T-helper 17 cell (primary cell): ENCODE data around the gene SH3D19. TPM values are rescaled to one million over a fixed set of nuclear protein-coding genes. Genes with fewer than 3 reads are reported as not detected.

Source experiments
- ATAC-seq: fragments of 150-1000 bp; cut with Tn5 transposase; 2 replicates; pipeline ENCODE4 v1.10.0; 2021; ENCODE audit warnings: mild to moderate bottlenecking, moderate library complexity
- DNase-seq, 3 donors: peaks; one replicate each; pipeline versions ENCODE4 v3.0.0 to v3.0.0-alpha.2; 2020 to 2021
- H3K9me3 ChIP-seq: one replicate; pipeline ENCODE4 v1.7.0; 2013; ENCODE audit warnings: low read length, mild to moderate bottlenecking; ENCODE audit not compliant: control insufficient read depth, poor library complexity, severe bottlenecking
- H3K27ac Mint-ChIP-seq: one replicate; pipeline ENCODE4 v1.8.0; 2022; ENCODE audit warnings: mild to moderate bottlenecking, moderate library complexity, mixed read lengths
- H3K27me3 Mint-ChIP-seq: one replicate; pipeline ENCODE4 v1.8.0; 2022; ENCODE audit warnings: mixed read lengths
- H3K36me3 Mint-ChIP-seq: one replicate; pipeline ENCODE4 v1.8.0; 2022; ENCODE audit warnings: low read depth, mixed read lengths
- H3K4me1 Mint-ChIP-seq: one replicate; pipeline ENCODE4 v1.8.0; 2022; ENCODE audit warnings: mild to moderate bottlenecking, mixed read lengths
- H3K4me3 Mint-ChIP-seq: one replicate; pipeline ENCODE4 v1.8.0; 2022; ENCODE audit warnings: mild to moderate bottlenecking, moderate library complexity, mixed read lengths
- total RNA-seq, 4 donors: library from RNA in 2 of 4; stranded (reverse) in 2 of 4; gene quantifications; one replicate each; pipeline ENCODE4 v1.2.3 and lab custom pipeline; 2022 to 2026

Gene SH3D19
- total RNA-seq (not detected), total RNA-seq (lab: John Stamatoyannopoulos, UW) (0.53 to 1.0 reads per million in 2 donors)

GRCh38 chr4:151325111-151325948, at the start of gene SH3D19:
SH3D19 (minus strand) TSS chr4:151325605; CDS start chr4:151325352, 253 bp downstream.
- H3K4me1 Mint-ChIP-seq = peaks cover 5% of the 10 kb centered on the region
- H3K27ac Mint-ChIP-seq = no peak within 1 kb of the TSS
- H3K4me3 Mint-ChIP-seq = peak within 1 kb of the TSS; percentile 92
- H3K27me3 Mint-ChIP-seq = peaks cover 63% of the 10 kb centered on the region
- peaks cover 4% of the 10 kb centered on the region for H3K36me3 Mint-ChIP-seq
- peaks cover 1% of the 10 kb centered on the region for H3K9me3 ChIP-seq
- no peak for ATAC-seq
- DNase-seq = no peak

GRCh38 chr4:151362404-151363164, 37.2 kb upstream of the SH3D19 start:
- peak; percentile 40 to 71 (median 54) for DNase-seq
- H3K4me1 Mint-ChIP-seq = peaks cover 6% of the 10 kb centered on the region
- ATAC-seq = peak; percentile 100
- no peak overlapping the region for H3K4me3 Mint-ChIP-seq
- H3K36me3 Mint-ChIP-seq = peaks cover 4% of the 10 kb centered on the region
- peak overlapping the region; percentile 3 for H3K27ac Mint-ChIP-seq
- H3K27me3 Mint-ChIP-seq = peaks cover 23% of the 10 kb centered on the region
- H3K9me3 ChIP-seq = no peaks in the 10 kb centered on the region

GRCh38 chr4:151361966-151362365, 36.6 kb upstream of the SH3D19 start:
- H3K9me3 ChIP-seq = no peaks in the 10 kb centered on the region
- Mint-ChIP-seq H3K4me3 (no peak overlapping the region), H3K4me1 (peaks cover 6% of the 10 kb centered on the region), H3K27me3 (peaks cover 23% of the 10 kb centered on the region), H3K36me3 (peaks cover 4% of the 10 kb centered on the region), H3K27ac (no peak overlapping the region)
- DNase-seq = no peak
- ATAC-seq = no peak

- Mint-ChIP-seq H3K4me1 (peaks cover 6% of the 10 kb centered on the region), H3K4me3 (no peak overlapping the region), H3K27me3 (peaks cover 24% of the 10 kb centered on the region), H3K36me3 (peaks cover 4% of the 10 kb centered on the region), H3K27ac (no peak overlapping the region)
- no peaks in the 10 kb centered on the region for H3K9me3 ChIP-seq
- no peak for ATAC-seq
- DNase-seq = no peak
Measured at GRCh38 chr4:151361126-151361525, 35.7 kb upstream of the SH3D19 start.

GRCh38 chr4:151359576-151359975, 34.2 kb upstream of the SH3D19 start:
- ATAC-seq = no peak
- Mint-ChIP-seq H3K4me3 (no peak overlapping the region), H3K36me3 (peaks cover 6% of the 10 kb centered on the region), H3K27ac (no peak overlapping the region), H3K27me3 (peaks cover 38% of the 10 kb centered on the region), H3K4me1 (peaks cover 6% of the 10 kb centered on the region)
- no peaks in the 10 kb centered on the region for H3K9me3 ChIP-seq
- no peak for DNase-seq

- H3K4me3 Mint-ChIP-seq = no peak overlapping the region
- H3K36me3 Mint-ChIP-seq = peaks cover 6% of the 10 kb centered on the region
- H3K9me3 ChIP-seq = no peaks in the 10 kb centered on the region
- ATAC-seq (no peak), DNase-seq (no peak)
- H3K4me1 Mint-ChIP-seq = peaks cover 6% of the 10 kb centered on the region
- H3K27ac Mint-ChIP-seq = no peak overlapping the region
- H3K27me3 Mint-ChIP-seq = peaks cover 44% of the 10 kb centered on the region
Measured at GRCh38 chr4:151358266-151358665, 32.9 kb upstream of the SH3D19 start.

GRCh38 chr4:151356510-151356909, 31.1 kb upstream of the SH3D19 start:
- H3K27ac Mint-ChIP-seq = no peak overlapping the region
- DNase-seq = no peak
- H3K4me3 Mint-ChIP-seq = no peak overlapping the region
- ATAC-seq = no peak
- peaks cover 50% of the 10 kb centered on the region for H3K27me3 Mint-ChIP-seq
- peaks cover 6% of the 10 kb centered on the region for H3K36me3 Mint-ChIP-seq
- H3K9me3 ChIP-seq = no peaks in the 10 kb centered on the region
- H3K4me1 Mint-ChIP-seq = peaks cover 2% of the 10 kb centered on the region

- no peaks in the 10 kb centered on the region for H3K9me3 ChIP-seq
- Mint-ChIP-seq H3K4me3 (no peak overlapping the region), H3K36me3 (peaks cover 6% of the 10 kb centered on the region), H3K27ac (no peak overlapping the region), H3K27me3 (peaks cover 48% of the 10 kb centered on the region), H3K4me1 (peaks cover 2% of the 10 kb centered on the region)
- DNase-seq = no peak
- ATAC-seq = no peak
Measured at GRCh38 chr4:151355155-151355554, 29.8 kb upstream of the SH3D19 start.

- peaks cover 6% of the 10 kb centered on the region for H3K27me3 Mint-ChIP-seq
- no peaks in the 10 kb centered on the region for H3K4me1 Mint-ChIP-seq
- no peak overlapping the region for H3K4me3 Mint-ChIP-seq
- H3K36me3 Mint-ChIP-seq = no peaks in the 10 kb centered on the region
- H3K27ac Mint-ChIP-seq = no peak overlapping the region
- no peaks in the 10 kb centered on the region for H3K9me3 ChIP-seq
- ATAC-seq = no peak
- no peak for DNase-seq
Measured at GRCh38 chr4:151347490-151348235, 22.3 kb upstream of the SH3D19 start.

GRCh38 chr4:151344948-151345347, 19.5 kb upstream of the SH3D19 start:
- no peak overlapping the region for H3K27ac Mint-ChIP-seq
- H3K4me3 Mint-ChIP-seq = no peak overlapping the region
- DNase-seq (no peak), ATAC-seq (no peak)
- no peaks in the 10 kb centered on the region for H3K4me1 Mint-ChIP-seq
- H3K27me3 Mint-ChIP-seq = peaks cover 6% of the 10 kb centered on the region
- H3K9me3 ChIP-seq = no peaks in the 10 kb centered on the region
- H3K36me3 Mint-ChIP-seq = no peaks in the 10 kb centered on the region

GRCh38 chr4:151340751-151341385, 15.5 kb upstream of the SH3D19 start:
- no peak overlapping the region for H3K4me3 Mint-ChIP-seq
- H3K9me3 ChIP-seq = no peaks in the 10 kb centered on the region
- no peak for DNase-seq
- H3K27ac Mint-ChIP-seq = no peak overlapping the region
- no peak for ATAC-seq
- H3K27me3 Mint-ChIP-seq = peaks cover 16% of the 10 kb centered on the region
- no peaks in the 10 kb centered on the region for H3K36me3 Mint-ChIP-seq
- H3K4me1 Mint-ChIP-seq = no peaks in the 10 kb centered on the region

GRCh38 chr4:151339467-151339866, 14.1 kb upstream of the SH3D19 start:
- Mint-ChIP-seq H3K27me3 (peaks cover 16% of the 10 kb centered on the region), H3K4me1 (no peaks in the 10 kb centered on the region), H3K4me3 (no peak overlapping the region), H3K36me3 (no peaks in the 10 kb centered on the region), H3K27ac (no peak overlapping the region)
- ATAC-seq (no peak), DNase-seq (no peak)
- no peaks in the 10 kb centered on the region for H3K9me3 ChIP-seq
